ENCODE results near the gene PPP2CA. TPM values are rescaled to one million over a fixed set of nuclear protein-coding genes. Genes with fewer than 3 reads are reported as not detected.

The PPP2CA gene
- 62.4 and 171 TPM in 2 replicates for total RNA-seq

DNA sequence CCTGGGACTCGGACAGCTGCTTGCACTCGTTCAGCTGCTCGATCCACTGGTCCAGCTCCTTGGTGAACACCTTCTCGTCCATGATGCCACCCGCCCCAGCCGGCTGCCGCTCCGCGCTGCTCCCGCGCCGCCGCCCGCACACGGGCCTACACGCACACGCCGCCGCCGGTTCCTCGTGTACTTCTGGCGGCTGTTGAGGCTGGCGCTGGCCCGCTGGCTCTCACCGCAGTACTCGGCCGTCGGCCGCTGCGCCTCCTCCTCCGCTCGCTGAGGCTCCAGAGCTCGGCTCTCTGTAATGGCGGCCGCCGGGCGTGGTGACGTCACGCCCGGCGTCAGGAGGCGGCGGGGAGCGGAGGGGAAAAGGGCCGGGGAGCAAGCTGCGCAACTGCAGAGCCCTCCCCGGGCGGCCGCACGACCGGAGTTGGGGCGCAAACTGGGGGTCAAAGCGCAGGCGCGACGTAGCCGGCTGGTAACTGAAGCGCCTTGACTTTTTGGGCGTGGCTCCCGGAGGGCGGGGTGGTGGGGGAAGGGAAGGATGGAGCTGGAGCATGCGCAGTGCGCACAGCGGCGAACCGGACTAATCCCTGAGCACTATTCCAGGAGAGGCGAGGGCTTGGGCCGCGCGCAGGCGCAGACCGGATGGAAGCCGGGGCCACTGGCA, at the start of gene PPP2CA:
TSS of gene PPP2CA (minus strand) at position 294 of the 661 bp plus-strand sequence. CDS start at position 82, 212 bp downstream.

DNA sequence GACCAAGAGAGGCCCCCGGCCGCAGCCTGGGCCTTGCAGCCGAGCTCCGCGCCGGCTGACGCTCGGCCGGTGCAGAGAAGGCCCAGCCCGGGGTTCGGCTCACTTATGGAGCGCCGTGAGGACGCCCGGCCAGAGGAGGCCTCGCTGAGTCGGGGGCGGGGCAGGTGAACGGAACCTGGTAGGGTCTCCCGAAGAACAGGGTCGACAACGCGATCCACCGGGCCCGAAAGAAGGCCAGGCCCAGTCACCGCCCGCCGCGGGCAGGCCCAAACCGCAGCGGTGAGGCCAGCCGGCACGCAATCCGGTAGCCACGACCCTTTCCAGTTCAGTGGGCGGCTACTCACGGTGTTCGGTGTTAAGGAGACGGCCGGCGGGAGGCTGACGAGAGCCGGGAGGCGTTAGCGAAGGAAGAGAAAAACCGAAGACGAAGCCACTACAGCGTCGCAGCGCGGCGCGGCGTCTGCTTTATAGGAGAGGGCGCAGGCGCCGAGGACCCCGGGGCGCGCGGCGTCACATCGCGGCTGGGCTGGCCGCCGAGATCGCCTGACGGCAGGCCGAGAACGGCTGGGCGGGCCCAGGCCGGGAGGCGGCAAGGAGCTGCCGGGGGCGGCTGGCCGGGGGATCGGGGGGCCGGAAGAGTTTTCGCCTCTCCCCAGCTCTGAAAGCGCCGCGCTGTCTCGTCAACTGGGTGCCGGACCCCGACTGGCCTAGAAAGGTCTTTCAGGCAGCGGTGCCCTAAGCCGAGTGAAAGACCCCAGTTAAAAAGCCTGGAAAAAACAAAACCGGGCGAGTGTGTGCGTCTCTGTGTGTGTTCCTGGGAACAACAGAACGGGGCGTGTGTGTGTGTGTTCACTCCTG, 49.1 kb downstream of the PPP2CA start, which contains the start of gene SKP1:
TSS of gene SKP1 (minus strand) at position 440 of the 858 bp plus-strand sequence. CDS start 2,928 bp downstream, outside the sequence.

Other genes starting within 250 kb of the PPP2CA start
- gene VDAC1, start 221.1 kb downstream of the PPP2CA start, total RNA-seq: 407 and 554 TPM in 2 replicates
- under 0.01 and 0.09 TPM in 2 replicates for gene TCF7, start 111.4 kb downstream of the PPP2CA start, total RNA-seq
- gene SKP1, start 49.1 kb downstream of the PPP2CA start, total RNA-seq: 298 and 517 TPM in 2 replicates
- 0.37 and 3.0 TPM in 2 replicates for gene CDKL3, start 141.1 kb upstream of the PPP2CA start, total RNA-seq
- gene UBE2B, start 145.5 kb upstream of the PPP2CA start, total RNA-seq: 18.1 and 41.4 TPM in 2 replicates
- 14.8 and 17.5 TPM in 2 replicates for gene CDKN2AIPNL, start 185.8 kb upstream of the PPP2CA start, total RNA-seq